Right lobe of liver (tissue), 4 donors: ENCODE results near the gene TMCC2.

Experiments used
- CTCF ChIP-seq, 4 donors: fragments of 200-600 bp in 3 of 4; fragments of 450-650 bp in 1 of 4; IDR thresholded peaks; one replicate each; pipeline versions ENCODE4 v1.5.1 to v1.8.0; 2016 to 2022; ENCODE audit warnings: antibody characterized with exemption in 4 of 4, mild to moderate bottlenecking in 2 of 4
- POLR2A ChIP-seq: fragments of 450-650 bp; IDR thresholded peaks from one replicate; pipeline ENCODE4 v1.6.1; 2017; ENCODE audit warnings: antibody characterized with exemption, mild to moderate bottlenecking
- donor health status: DM: no; HTN: no; CAD: no.
- donor health status: DM: no; HTN: no; CAD: no.
- donor health status: DM: no; HTN: yes; CAD: no.

GRCh38 chr1:205186191-205186590 is 41.6 kb upstream of the TMCC2 start:
- TF ChIP-seq CTCF (IDR thresholded peaks at IDR 0.05) (no peak), POLR2A (no peak)
